ENCODE results near the gene S100A5.
A peak's percentile ranks its signal among the peaks of the same experiment; 100 is the strongest.

S100A5 gene

DNA sequence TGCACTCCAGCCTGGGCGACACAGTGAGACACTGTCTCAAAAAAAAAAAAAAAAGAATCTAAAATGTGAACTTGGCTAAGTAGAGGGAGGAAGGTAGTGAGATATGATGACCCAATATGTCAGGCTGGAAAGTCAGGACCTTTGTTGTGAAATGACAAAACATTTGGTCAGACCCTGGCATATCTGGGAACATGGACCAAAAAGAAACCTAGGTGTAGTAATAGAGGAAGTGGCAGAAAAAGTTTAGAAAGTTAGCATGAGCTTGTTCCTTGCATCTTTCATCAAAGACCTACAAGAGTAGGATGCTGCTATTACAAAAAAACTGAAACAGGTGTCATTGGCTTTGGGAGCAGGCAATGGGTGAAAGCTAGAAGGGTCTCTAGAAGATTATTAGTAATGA, 15.6 kb upstream of the S100A5 start:
- Histone ChIP-seq H3K9ac (ENCODE audit: low read length) (no peak overlapping the region), H2BK12ac (ENCODE audit: low read length) (no peak overlapping the region), H3K27ac (ENCODE audit: low read depth, low read length) (no peak overlapping the region), H3K4me2 (ENCODE audit: low read length) (no peak overlapping the region), H4K8ac (ENCODE audit: low read depth, low read length) (no peak overlapping the region), H3K27me3 (ENCODE audit: insufficient read depth, low read length) (no peaks in the 10 kb centered on the region), H3K14ac (ENCODE audit: low read length) (no peak overlapping the region), H3K9me3 (ENCODE audit: insufficient read depth, low read depth, low read length) (no peaks in the 10 kb centered on the region), H3K18ac (ENCODE audit: low read length) (no peak overlapping the region), H2AK5ac (ENCODE audit: low read length) (no peak overlapping the region), H3K79me2 (ENCODE audit: control insufficient read depth, insufficient read depth, low read length, poor library complexity) (no peaks in the 10 kb centered on the region), H3K79me1 (ENCODE audit: low read length) (peaks cover 12% of the 10 kb centered on the region), H3K4me1 (ENCODE audit: control insufficient read depth in 1 of 2, insufficient read depth in 2 of 2, low read length in 2 of 2) (peaks cover 16 to 19% of the 10 kb centered on the region in 2 experiments), H4K91ac (ENCODE audit: low read depth, low read length) (no peak overlapping the region), H4K12ac (ENCODE audit: low read depth, low read length) (no peak overlapping the region), H3K4me3 (ENCODE audit: low read depth, low read length) (no peak overlapping the region), H3K4ac (ENCODE audit: low read depth, low read length) (no peak overlapping the region), H2BK5ac (ENCODE audit: low read depth, low read length, poor library complexity) (no peak overlapping the region), H3K36me3 (ENCODE audit: control insufficient read depth in 1 of 2, insufficient read depth in 2 of 2, low read length in 2 of 2) (no peaks in the 10 kb centered on the region), H2AFZ (ENCODE audit: insufficient read depth, low read length, poor library complexity) (no peak overlapping the region), H2BK120ac (ENCODE audit: insufficient read depth, low read length, poor library complexity) (no peak overlapping the region), H3K23ac (ENCODE audit: low read length) (no peak overlapping the region)
- DNase-seq: no peak
- WGBS (ENCODE audit: extremely low coverage, insufficient coverage, insufficient read length): no CpG with 5 or more reads among the region's 1 CpG

GRCh38 chr1:153553830-153554541, 13.3 kb upstream of the S100A5 start:
- H3K4ac ChIP-seq (ENCODE audit: low read depth, low read length): no peak overlapping the region
- no CpG with 5 or more reads among the region's 2 CpGs for WGBS (ENCODE audit: extremely low coverage, insufficient coverage, insufficient read length)
- peak overlapping the region; percentile 56 for H4K8ac ChIP-seq (ENCODE audit: low read depth, low read length)
- peaks cover 34% of the 10 kb centered on the region for H3K79me1 ChIP-seq (ENCODE audit: low read length)
- peak overlapping the region; percentile 70 for H3K27ac ChIP-seq (ENCODE audit: low read depth, low read length)
- H3K14ac ChIP-seq (ENCODE audit: low read length): peak overlapping the region; percentile 59
- peaks cover 9% of the 10 kb centered on the region for H3K79me2 ChIP-seq (ENCODE audit: control insufficient read depth, insufficient read depth, low read length, poor library complexity)
- H3K4me3 ChIP-seq (ENCODE audit: low read depth, low read length): no peak overlapping the region
- H3K27me3 ChIP-seq (ENCODE audit: insufficient read depth, low read length): no peaks in the 10 kb centered on the region
- no peaks in the 10 kb centered on the region for H3K36me3 ChIP-seq (ENCODE audit: control insufficient read depth in 1 of 2, insufficient read depth in 2 of 2, low read length in 2 of 2)
- no peak overlapping the region for H3K23ac ChIP-seq (ENCODE audit: low read length)
- H4K12ac ChIP-seq (ENCODE audit: low read depth, low read length): no peak overlapping the region
- peak overlapping the region; percentile 11 for H2BK5ac ChIP-seq (ENCODE audit: low read depth, low read length, poor library complexity)
- no peak overlapping the region for H2AK5ac ChIP-seq (ENCODE audit: low read length)
- peaks cover 34 to 37% of the 10 kb centered on the region in 2 experiments for H3K4me1 ChIP-seq (ENCODE audit: control insufficient read depth in 1 of 2, insufficient read depth in 2 of 2, low read length in 2 of 2)
- no peaks in the 10 kb centered on the region for H3K9me3 ChIP-seq (ENCODE audit: insufficient read depth, low read depth, low read length)
- no peak overlapping the region for H3K4me2 ChIP-seq (ENCODE audit: low read length)
- peak overlapping the region; percentile 84 for H4K91ac ChIP-seq (ENCODE audit: low read depth, low read length)
- H3K18ac ChIP-seq (ENCODE audit: low read length): peak overlapping the region; percentile 55
- peak overlapping the region; percentile 23 for H2BK120ac ChIP-seq (ENCODE audit: insufficient read depth, low read length, poor library complexity)
- H2BK12ac ChIP-seq (ENCODE audit: low read length): peak overlapping the region; percentile 55
- no peak for DNase-seq
- no peak overlapping the region for H3K9ac ChIP-seq (ENCODE audit: low read length)
- H2AFZ ChIP-seq (ENCODE audit: insufficient read depth, low read length, poor library complexity): peak overlapping the region; percentile 5

DNA sequence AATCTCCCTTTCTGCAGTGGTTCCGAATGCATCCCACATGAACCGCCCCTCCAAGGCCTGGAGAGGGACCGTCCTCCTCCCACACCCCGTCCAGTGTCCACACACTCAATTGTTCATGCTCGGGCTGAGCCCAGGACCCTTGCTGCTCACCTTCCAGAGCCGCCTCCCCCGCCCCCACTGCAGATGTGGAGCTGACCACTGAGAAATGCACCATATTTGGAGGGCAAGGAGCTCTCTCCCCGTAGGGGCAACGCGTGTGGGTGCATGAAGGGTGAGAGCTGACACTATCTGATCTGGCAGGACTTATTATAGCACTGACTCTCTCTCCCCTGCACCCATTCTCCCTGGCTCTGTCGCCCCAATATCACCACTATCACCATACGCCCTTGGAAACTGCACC, 12.4 kb upstream of the S100A5 start:
- Histone ChIP-seq H2AK5ac (ENCODE audit: low read length) (peak overlapping the region; percentile 31), H4K91ac (ENCODE audit: low read depth, low read length) (peak overlapping the region; percentile 84), H3K27me3 (ENCODE audit: insufficient read depth, low read length) (no peaks in the 10 kb centered on the region), H3K79me1 (ENCODE audit: low read length) (peaks cover 42% of the 10 kb centered on the region), H4K12ac (ENCODE audit: low read depth, low read length) (no peak overlapping the region), H3K23ac (ENCODE audit: low read length) (no peak overlapping the region), H3K4me2 (ENCODE audit: low read length) (no peak overlapping the region), H2BK12ac (ENCODE audit: low read length) (peak overlapping the region; percentile 55), H3K4me1 (ENCODE audit: control insufficient read depth in 1 of 2, insufficient read depth in 2 of 2, low read length in 2 of 2) (peaks cover 41 to 45% of the 10 kb centered on the region in 2 experiments), H3K14ac (ENCODE audit: low read length) (peak overlapping the region; percentile 21), H3K9me3 (ENCODE audit: insufficient read depth, low read depth, low read length) (no peaks in the 10 kb centered on the region), H4K8ac (ENCODE audit: low read depth, low read length) (no peak overlapping the region), H3K18ac (ENCODE audit: low read length) (no peak overlapping the region), H3K36me3 (ENCODE audit: control insufficient read depth in 1 of 2, insufficient read depth in 2 of 2, low read length in 2 of 2) (no peaks in the 10 kb centered on the region), H2BK5ac (ENCODE audit: low read depth, low read length, poor library complexity) (no peak overlapping the region), H3K79me2 (ENCODE audit: control insufficient read depth, insufficient read depth, low read length, poor library complexity) (peaks cover 14% of the 10 kb centered on the region), H3K4ac (ENCODE audit: low read depth, low read length) (no peak overlapping the region), H3K9ac (ENCODE audit: low read length) (no peak overlapping the region), H3K27ac (ENCODE audit: low read depth, low read length) (no peak overlapping the region), H2BK120ac (ENCODE audit: insufficient read depth, low read length, poor library complexity) (peak overlapping the region; percentile 23), H2AFZ (ENCODE audit: insufficient read depth, low read length, poor library complexity) (no peak overlapping the region), H3K4me3 (ENCODE audit: low read depth, low read length) (peak overlapping the region; percentile 1)
- DNase-seq: no peak
- WGBS (ENCODE audit: extremely low coverage, insufficient coverage, insufficient read length): no CpG with 5 or more reads among the region's 12 CpGs

DNA sequence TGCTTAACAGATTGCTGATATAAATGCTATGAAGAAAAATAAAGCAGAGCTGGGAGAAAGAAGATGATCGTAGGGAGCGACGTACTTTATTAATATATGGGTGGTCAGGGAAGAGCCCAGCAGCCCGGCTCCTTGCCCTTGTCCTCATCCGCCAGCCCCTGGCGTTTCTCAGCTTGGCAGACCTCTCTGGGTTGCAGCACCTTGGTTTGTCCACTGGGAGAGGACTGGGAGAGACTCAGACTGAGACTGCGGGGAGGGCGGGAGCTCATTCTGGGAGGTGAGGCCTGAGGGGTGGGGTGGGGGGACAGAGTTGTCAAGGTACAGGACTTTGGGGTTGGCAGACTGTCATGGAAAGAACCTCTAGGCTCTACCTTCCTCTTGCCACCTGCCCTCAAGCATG, 11.6 kb upstream of the S100A5 start:
- Histone ChIP-seq H3K9ac (ENCODE audit: low read length) (no peak overlapping the region), H2BK5ac (ENCODE audit: low read depth, low read length, poor library complexity) (no peak overlapping the region), H3K36me3 (ENCODE audit: control insufficient read depth in 1 of 2, insufficient read depth in 2 of 2, low read length in 2 of 2) (no peaks in the 10 kb centered on the region), H3K79me2 (ENCODE audit: control insufficient read depth, insufficient read depth, low read length, poor library complexity) (peaks cover 14% of the 10 kb centered on the region), H3K18ac (ENCODE audit: low read length) (no peak overlapping the region), H3K27me3 (ENCODE audit: insufficient read depth, low read length) (no peaks in the 10 kb centered on the region), H3K79me1 (ENCODE audit: low read length) (peaks cover 49% of the 10 kb centered on the region), H3K4me3 (ENCODE audit: low read depth, low read length) (no peak overlapping the region), H3K4me2 (ENCODE audit: low read length) (no peak overlapping the region), H2AFZ (ENCODE audit: insufficient read depth, low read length, poor library complexity) (no peak overlapping the region), H3K4ac (ENCODE audit: low read depth, low read length) (no peak overlapping the region), H3K23ac (ENCODE audit: low read length) (no peak overlapping the region), H2BK120ac (ENCODE audit: insufficient read depth, low read length, poor library complexity) (no peak overlapping the region), H3K27ac (ENCODE audit: low read depth, low read length) (no peak overlapping the region), H4K12ac (ENCODE audit: low read depth, low read length) (no peak overlapping the region), H2BK12ac (ENCODE audit: low read length) (no peak overlapping the region), H4K91ac (ENCODE audit: low read depth, low read length) (peak overlapping the region; percentile 37), H3K4me1 (ENCODE audit: control insufficient read depth in 1 of 2, insufficient read depth in 2 of 2, low read length in 2 of 2) (peaks cover 49 to 52% of the 10 kb centered on the region in 2 experiments), H2AK5ac (ENCODE audit: low read length) (no peak overlapping the region), H3K9me3 (ENCODE audit: insufficient read depth, low read depth, low read length) (no peaks in the 10 kb centered on the region), H3K14ac (ENCODE audit: low read length) (no peak overlapping the region), H4K8ac (ENCODE audit: low read depth, low read length) (no peak overlapping the region)
- no CpG with 5 or more reads among the region's 8 CpGs for WGBS (ENCODE audit: extremely low coverage, insufficient coverage, insufficient read length)
- no peak for DNase-seq
